ENCODE data around the gene TRDN. TPM values are rescaled to one million over a fixed set of nuclear protein-coding genes. Genes with fewer than 3 reads are reported as not detected.

TRDN gene
- total RNA-seq, 1 donor: not detected

GRCh38 chr6:123622780-123623179, 14.0 kb downstream of the TRDN start:
- Histone ChIP-seq H3K36me3 (ENCODE audit: insufficient read depth, low read length) (no peaks in the 10 kb centered on the region), H3K4me3 (ENCODE audit: insufficient read depth, low read length) (no peak overlapping the region), H3K27me3 (ENCODE audit: insufficient read depth, low read length) (no peaks in the 10 kb centered on the region), H3K79me2 (ENCODE audit: insufficient read depth, low read length) (no peaks in the 10 kb centered on the region), H3K27ac (ENCODE audit: low read depth, low read length) (no peak overlapping the region), H3K9me3 (ENCODE audit: low read depth, low read length) (no peaks in the 10 kb centered on the region), H4K20me1 (ENCODE audit: insufficient read depth, low read length) (no peaks in the 10 kb centered on the region), H3K4me1 (ENCODE audit: insufficient read depth, low read length) (no peaks in the 10 kb centered on the region), H3K4me2 (ENCODE audit: insufficient read depth, low read length) (no peak overlapping the region), H2AFZ (ENCODE audit: low read length) (no peak overlapping the region)
- no peak for DNase-seq (ENCODE audit: insufficient read length, low spot score, missing footprints)
- no peak for TF ChIP-seq CTCF (IDR thresholded peaks at IDR 0.05; ENCODE audit: extremely low read depth, low read depth, low read length)

DNA sequence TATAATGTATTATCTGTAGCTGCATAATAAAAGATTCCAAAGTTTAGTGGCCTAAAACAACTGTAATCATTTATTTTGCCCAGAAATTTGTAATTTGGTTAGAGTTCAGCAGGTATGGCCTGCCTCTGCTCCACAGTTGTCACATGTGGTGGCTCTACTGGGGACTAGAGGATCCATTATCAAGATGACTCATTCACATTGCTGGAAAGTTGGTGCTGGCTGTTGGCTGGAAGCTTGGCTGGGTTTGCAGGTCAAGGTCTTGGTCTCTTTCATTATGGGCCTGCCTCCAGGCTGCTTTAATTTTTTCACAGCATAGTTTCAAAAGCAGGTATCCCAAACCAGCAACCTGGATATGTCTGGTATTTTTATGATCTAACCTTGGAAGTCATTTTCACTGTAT, 17.6 kb downstream of the TRDN start:
- Histone ChIP-seq H3K4me2 (ENCODE audit: insufficient read depth, low read length) (no peak overlapping the region), H3K4me1 (ENCODE audit: insufficient read depth, low read length) (no peaks in the 10 kb centered on the region), H3K27ac (ENCODE audit: low read depth, low read length) (no peak overlapping the region), H4K20me1 (ENCODE audit: insufficient read depth, low read length) (no peaks in the 10 kb centered on the region), H3K9me3 (ENCODE audit: low read depth, low read length) (no peaks in the 10 kb centered on the region), H2AFZ (ENCODE audit: low read length) (no peak overlapping the region), H3K36me3 (ENCODE audit: insufficient read depth, low read length) (no peaks in the 10 kb centered on the region), H3K79me2 (ENCODE audit: insufficient read depth, low read length) (no peaks in the 10 kb centered on the region), H3K4me3 (ENCODE audit: insufficient read depth, low read length) (no peak overlapping the region), H3K27me3 (ENCODE audit: insufficient read depth, low read length) (no peaks in the 10 kb centered on the region)
- no peak for DNase-seq (ENCODE audit: insufficient read length, low spot score, missing footprints)
- TF ChIP-seq CTCF (IDR thresholded peaks at IDR 0.05; ENCODE audit: extremely low read depth, low read depth, low read length): no peak

DNA sequence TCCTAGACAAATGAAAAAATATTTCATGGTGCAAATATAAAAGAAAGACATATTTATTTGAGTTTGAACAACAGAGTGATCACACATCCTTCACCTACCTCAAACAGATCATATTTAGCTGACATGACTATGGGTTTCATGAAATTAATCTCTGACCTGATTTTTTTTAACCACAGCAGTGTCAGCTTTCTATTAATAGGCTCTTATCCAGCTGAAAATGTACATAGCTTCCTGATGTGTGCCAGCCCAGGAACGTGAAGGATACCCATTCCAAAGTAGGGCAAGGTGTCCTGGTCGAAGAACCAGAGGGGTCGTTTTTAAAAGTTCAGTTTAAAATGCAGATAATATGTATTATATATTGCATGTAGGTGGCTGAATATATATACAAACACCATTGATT, 19.8 kb downstream of the TRDN start:
- TF ChIP-seq CTCF (IDR thresholded peaks at IDR 0.05; ENCODE audit: extremely low read depth, low read depth, low read length): no peak
- no peak overlapping the region for H3K4me3 ChIP-seq (ENCODE audit: insufficient read depth, low read length)
- no peak overlapping the region for H3K4me2 ChIP-seq (ENCODE audit: insufficient read depth, low read length)
- no peaks in the 10 kb centered on the region for H4K20me1 ChIP-seq (ENCODE audit: insufficient read depth, low read length)
- no peaks in the 10 kb centered on the region for H3K79me2 ChIP-seq (ENCODE audit: insufficient read depth, low read length)
- H3K27me3 ChIP-seq (ENCODE audit: insufficient read depth, low read length): no peaks in the 10 kb centered on the region
- no peak for DNase-seq (ENCODE audit: insufficient read length, low spot score, missing footprints)
- no peak overlapping the region for H3K27ac ChIP-seq (ENCODE audit: low read depth, low read length)
- no peaks in the 10 kb centered on the region for H3K36me3 ChIP-seq (ENCODE audit: insufficient read depth, low read length)
- no peaks in the 10 kb centered on the region for H3K4me1 ChIP-seq (ENCODE audit: insufficient read depth, low read length)
- H2AFZ ChIP-seq (ENCODE audit: low read length): no peak overlapping the region
- no peaks in the 10 kb centered on the region for H3K9me3 ChIP-seq (ENCODE audit: low read depth, low read length)

GRCh38 chr6:123616016-123616415, 20.7 kb downstream of the TRDN start:
- Histone ChIP-seq H3K4me1 (ENCODE audit: insufficient read depth, low read length) (no peaks in the 10 kb centered on the region), H4K20me1 (ENCODE audit: insufficient read depth, low read length) (no peaks in the 10 kb centered on the region), H2AFZ (ENCODE audit: low read length) (no peak overlapping the region), H3K9me3 (ENCODE audit: low read depth, low read length) (no peaks in the 10 kb centered on the region), H3K4me2 (ENCODE audit: insufficient read depth, low read length) (no peak overlapping the region), H3K27ac (ENCODE audit: low read depth, low read length) (no peak overlapping the region), H3K79me2 (ENCODE audit: insufficient read depth, low read length) (no peaks in the 10 kb centered on the region), H3K4me3 (ENCODE audit: insufficient read depth, low read length) (no peak overlapping the region), H3K36me3 (ENCODE audit: insufficient read depth, low read length) (no peaks in the 10 kb centered on the region), H3K27me3 (ENCODE audit: insufficient read depth, low read length) (no peaks in the 10 kb centered on the region)
- no peak for DNase-seq (ENCODE audit: insufficient read length, low spot score, missing footprints)
- TF ChIP-seq CTCF (IDR thresholded peaks at IDR 0.05; ENCODE audit: extremely low read depth, low read depth, low read length): no peak
